Mammary epithelial cell (primary cell): ENCODE results near the gene CCDC190.

Source experiments
- EZH2 ChIP-seq: IDR thresholded peaks from 2 replicates; pipeline ENCODE4 v1.6.1; 2012; ENCODE audit warnings: low read length, inconsistent platforms, borderline replicate concordance
- TF ChIP-seq, protein P1 (sequence below), 2 donors: IDR thresholded peaks in 1 of 2; conservative IDR thresholded peaks in 1 of 2; 2 replicates each; pipeline ENCODE4 v1.5.1; 2011 to 2012; ENCODE audit warnings: inconsistent platforms in 2 of 2, low read length in 2 of 2, mild to moderate bottlenecking in 2 of 2, control low read depth in 1 of 2, low read depth in 1 of 2; ENCODE audit not compliant: insufficient read depth in 1 of 2; ENCODE audit errors: extremely low read depth in 1 of 2

DNA sequence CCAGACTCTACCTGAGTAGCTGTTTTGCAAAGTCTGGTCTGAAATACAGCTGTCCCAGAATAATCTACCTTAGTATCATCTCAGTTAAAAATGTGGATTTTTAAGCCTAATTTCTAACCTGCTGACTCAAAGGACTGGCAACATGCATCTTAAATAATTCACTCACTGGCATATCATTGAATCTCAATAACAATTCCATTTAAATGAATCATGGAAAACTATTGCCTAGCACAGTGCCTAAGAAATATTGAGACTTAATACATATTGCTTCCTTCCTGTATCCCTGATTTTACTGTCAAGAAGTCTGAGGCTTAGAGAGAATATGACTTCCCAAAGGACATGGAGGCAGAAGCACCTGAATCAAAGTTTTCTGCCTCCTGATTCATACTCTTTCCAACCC is 3.1 kb downstream of the CCDC190 start:
- TF ChIP-seq, protein P1, sequence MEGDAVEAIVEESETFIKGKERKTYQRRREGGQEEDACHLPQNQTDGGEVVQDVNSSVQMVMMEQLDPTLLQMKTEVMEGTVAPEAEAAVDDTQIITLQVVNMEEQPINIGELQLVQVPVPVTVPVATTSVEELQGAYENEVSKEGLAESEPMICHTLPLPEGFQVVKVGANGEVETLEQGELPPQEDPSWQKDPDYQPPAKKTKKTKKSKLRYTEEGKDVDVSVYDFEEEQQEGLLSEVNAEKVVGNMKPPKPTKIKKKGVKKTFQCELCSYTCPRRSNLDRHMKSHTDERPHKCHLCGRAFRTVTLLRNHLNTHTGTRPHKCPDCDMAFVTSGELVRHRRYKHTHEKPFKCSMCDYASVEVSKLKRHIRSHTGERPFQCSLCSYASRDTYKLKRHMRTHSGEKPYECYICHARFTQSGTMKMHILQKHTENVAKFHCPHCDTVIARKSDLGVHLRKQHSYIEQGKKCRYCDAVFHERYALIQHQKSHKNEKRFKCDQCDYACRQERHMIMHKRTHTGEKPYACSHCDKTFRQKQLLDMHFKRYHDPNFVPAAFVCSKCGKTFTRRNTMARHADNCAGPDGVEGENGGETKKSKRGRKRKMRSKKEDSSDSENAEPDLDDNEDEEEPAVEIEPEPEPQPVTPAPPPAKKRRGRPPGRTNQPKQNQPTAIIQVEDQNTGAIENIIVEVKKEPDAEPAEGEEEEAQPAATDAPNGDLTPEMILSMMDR (conservative IDR thresholded peaks at IDR 0.05 in 1 of 2, IDR thresholded peaks at IDR 0.05 in 1 of 2; ENCODE audit: extremely low read depth in 1 of 2, insufficient read depth in 1 of 2, low read depth in 1 of 2, low read length in 2 of 2) = no peak
- no peak for TF ChIP-seq EZH2
